GM23248 (cell line): ENCODE data around the gene PLEKHA4. TPM values are rescaled to one million over a fixed set of nuclear protein-coding genes. Genes with fewer than 3 reads are reported as not detected.

Source experiments
- DNase-seq: peaks from one replicate; pipeline ENCODE4 v3.0.0-alpha.2; 2015
- H2AFZ ChIP-seq: fragments of 200-600 bp; sonication (generic); 2 replicates; pipeline ENCODE4 v1.6.1; 2016; ENCODE audit warnings: antibody characterized with exemption
- H3F3A ChIP-seq: fragments of 200-600 bp; sonication (generic); 2 replicates; pipeline ENCODE4 v1.6.1; 2016; ENCODE audit warnings: mild to moderate bottlenecking, antibody characterized with exemption, mixed run types; ENCODE audit not compliant: insufficient read depth
- H3K27ac ChIP-seq: fragments of 200-600 bp; sonication (generic); 2 replicates; pipeline ENCODE4 v1.5.1; 2016; ENCODE audit warnings: mild to moderate bottlenecking
- H3K27me3 ChIP-seq: fragments of 200-600 bp; sonication (generic); replicated peaks from 2 replicates; pipeline ENCODE4 v1.6.1; 2016; ENCODE audit warnings: mild to moderate bottlenecking; ENCODE audit not compliant: insufficient read depth
- H3K36me3 ChIP-seq: fragments of 200-600 bp; sonication (generic); 2 replicates; pipeline ENCODE4 v1.6.1; 2016; ENCODE audit warnings: low read depth, mild to moderate bottlenecking
- H3K4me1 ChIP-seq: fragments of 200-600 bp; sonication (generic); 2 replicates; pipeline ENCODE4 v1.6.1; 2016; ENCODE audit warnings: mild to moderate bottlenecking; ENCODE audit not compliant: insufficient read depth
- H3K4me2 ChIP-seq: fragments of 200-600 bp; sonication (generic); one replicate; pipeline ENCODE4 v1.6.1; 2016; ENCODE audit warnings: mild to moderate bottlenecking; ENCODE audit not compliant: unreplicated experiment
- H3K4me3 ChIP-seq: fragments of 200-600 bp; sonication (generic); 2 replicates; pipeline ENCODE4 v1.5.1; 2016; ENCODE audit warnings: mild to moderate bottlenecking
- H3K79me2 ChIP-seq: fragments of 200-600 bp; sonication (generic); 2 replicates; pipeline ENCODE4 v1.6.1; 2016; ENCODE audit warnings: mild to moderate bottlenecking; ENCODE audit not compliant: insufficient read depth
- H3K9ac ChIP-seq: fragments of 200-600 bp; sonication (generic); 2 replicates; pipeline ENCODE4 v1.6.1; 2016; ENCODE audit warnings: mild to moderate bottlenecking
- H3K9me2 ChIP-seq: fragments of 200-600 bp; sonication (generic); 2 replicates; pipeline ENCODE4 v1.6.1; 2016; ENCODE audit warnings: mixed run types, mild to moderate bottlenecking, moderate library complexity; ENCODE audit not compliant: insufficient read depth
- H3K9me3 ChIP-seq: fragments of 200-600 bp; sonication (generic); one replicate; pipeline ENCODE4 v1.6.1; 2017; ENCODE audit warnings: low read depth
- H4K20me1 ChIP-seq: fragments of 200-600 bp; sonication (generic); 2 replicates; pipeline ENCODE4 v1.6.0; 2016; ENCODE audit not compliant: insufficient read depth
- EZH2 ChIP-seq: fragments of 200-600 bp; sonication (generic); IDR thresholded peaks from 2 replicates; pipeline ENCODE4 v1.6.1; 2018; ENCODE audit warnings: antibody characterized with exemption, mild to moderate bottlenecking; ENCODE audit not compliant: insufficient read depth, poor library complexity, severe bottlenecking
- EZH2phosphoT487 ChIP-seq: fragments of 200-600 bp; sonication (generic); IDR thresholded peaks from 2 replicates; pipeline ENCODE4 v1.6.1; 2018; ENCODE audit warnings: antibody characterized with exemption, moderate library complexity, mild to moderate bottlenecking, low read depth; ENCODE audit not compliant: insufficient read depth
- WGBS, 2 experiments: methylation state at CpG; one replicate each; pipeline ENCODE4 v1.1.6; 2015 to 2017; ENCODE audit warnings: low lambda C conversion rate in 2 of 2, low coverage in 1 of 2; ENCODE audit errors: missing lambda C conversion rate in 2 of 2; 5-methylcytosine and 5-hydroxymethylcytosine counted together
- in situ Hi-C: fragments of 300-500 bp; cut with MboI; formaldehyde crosslinking; loops from 2 replicates; pipeline ENCODE4 v1.15.0; 2020
- polyA plus RNA-seq: library from polyadenylated mRNA; unstranded; fragments of >200 nt; fragmentation: Nextera tagmentation; extraction: Ambion mirVana; gene quantifications from 2 replicates; pipeline ENCODE4 v1.2.1, GENCODE V29; 2016
- total RNA-seq: library from RNA; depleted of rRNA; stranded (reverse); fragments of >200 nt; shearing (Covaris generic); gene quantifications from 2 replicates; pipeline ENCODE4 v1.2.3, GENCODE V29; 2014; rRNA removed

The PLEKHA4 gene, protein sequence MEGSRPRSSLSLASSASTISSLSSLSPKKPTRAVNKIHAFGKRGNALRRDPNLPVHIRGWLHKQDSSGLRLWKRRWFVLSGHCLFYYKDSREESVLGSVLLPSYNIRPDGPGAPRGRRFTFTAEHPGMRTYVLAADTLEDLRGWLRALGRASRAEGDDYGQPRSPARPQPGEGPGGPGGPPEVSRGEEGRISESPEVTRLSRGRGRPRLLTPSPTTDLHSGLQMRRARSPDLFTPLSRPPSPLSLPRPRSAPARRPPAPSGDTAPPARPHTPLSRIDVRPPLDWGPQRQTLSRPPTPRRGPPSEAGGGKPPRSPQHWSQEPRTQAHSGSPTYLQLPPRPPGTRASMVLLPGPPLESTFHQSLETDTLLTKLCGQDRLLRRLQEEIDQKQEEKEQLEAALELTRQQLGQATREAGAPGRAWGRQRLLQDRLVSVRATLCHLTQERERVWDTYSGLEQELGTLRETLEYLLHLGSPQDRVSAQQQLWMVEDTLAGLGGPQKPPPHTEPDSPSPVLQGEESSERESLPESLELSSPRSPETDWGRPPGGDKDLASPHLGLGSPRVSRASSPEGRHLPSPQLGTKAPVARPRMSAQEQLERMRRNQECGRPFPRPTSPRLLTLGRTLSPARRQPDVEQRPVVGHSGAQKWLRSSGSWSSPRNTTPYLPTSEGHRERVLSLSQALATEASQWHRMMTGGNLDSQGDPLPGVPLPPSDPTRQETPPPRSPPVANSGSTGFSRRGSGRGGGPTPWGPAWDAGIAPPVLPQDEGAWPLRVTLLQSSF
- 12.3 and 14.2 TPM in 2 replicates for total RNA-seq
- polyA plus RNA-seq = 16.6 and 19.4 TPM in 2 replicates

DNA sequence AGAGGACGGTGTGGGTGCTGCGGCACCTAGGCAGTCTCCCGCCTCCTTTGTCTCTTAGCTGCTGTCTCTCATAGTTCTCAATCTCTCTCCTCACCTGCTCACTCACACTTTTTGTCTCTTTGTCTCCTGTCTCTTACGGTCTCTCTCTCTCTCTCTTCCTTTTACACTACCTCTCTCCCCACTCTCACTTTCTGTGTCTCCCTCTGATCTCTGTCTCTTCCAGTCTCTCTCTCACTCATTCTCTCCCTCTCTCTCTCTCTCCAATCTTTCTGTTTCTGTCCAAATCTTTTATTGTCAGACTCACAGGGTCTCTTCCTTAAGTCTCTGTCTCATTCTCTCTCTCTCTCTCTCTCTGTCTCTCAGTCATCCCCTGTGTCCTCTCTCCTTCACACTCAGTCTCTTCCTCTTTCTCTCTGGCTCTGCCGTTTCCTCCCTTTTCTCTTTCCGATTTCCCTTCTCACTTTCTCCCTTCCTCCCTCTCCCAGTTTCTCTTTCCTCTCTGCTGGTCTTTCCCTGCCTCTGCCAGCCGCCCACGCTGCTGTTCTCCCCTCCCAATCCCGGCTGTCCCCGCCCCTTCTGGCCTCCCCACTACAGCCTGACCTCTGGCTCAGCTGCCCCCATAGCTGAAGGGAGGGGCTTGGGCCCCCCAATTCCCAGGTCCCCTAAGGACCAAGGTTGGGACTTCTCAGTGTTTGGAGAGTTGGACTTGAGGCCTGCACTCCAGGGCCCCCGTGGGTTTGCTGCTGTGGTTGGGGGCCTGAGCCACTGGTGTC is at the start of gene PLEKHA4:
TSS of gene PLEKHA4 (minus strand) at position 504 of the 773 bp plus-strand sequence. CDS start 997 bp downstream, outside the sequence.
- no peak for TF ChIP-seq EZH2phosphoT487
- no peak for TF ChIP-seq EZH2
- Histone ChIP-seq H3K4me1 (peaks cover 21% of the 10 kb centered on the region), H3K27ac (peak within 1 kb of the TSS; percentile 68), H2AFZ (peak within 1 kb of the TSS; percentile 81), H4K20me1 (no peaks in the 10 kb centered on the region), H3K9ac (peak within 1 kb of the TSS; percentile 82), H3K9me3 (no peaks in the 10 kb centered on the region), H3K4me3 (peak within 1 kb of the TSS; percentile 69), H3K36me3 (peaks cover 3% of the 10 kb centered on the region), H3K79me2 (peaks cover 34% of the 10 kb centered on the region), H3F3A (peaks cover 7% of the 10 kb centered on the region), H3K27me3 (no peaks in the 10 kb centered on the region), H3K4me2 (peak within 1 kb of the TSS; percentile 79), H3K9me2 (no peaks in the 10 kb centered on the region)
- 2 to 7% methylated on average over 6 to 11 of the region's 11 CpGs for WGBS, 2 experiments
- peak; percentile 80 for DNase-seq
- in situ Hi-C loops = no loop called here

DNA sequence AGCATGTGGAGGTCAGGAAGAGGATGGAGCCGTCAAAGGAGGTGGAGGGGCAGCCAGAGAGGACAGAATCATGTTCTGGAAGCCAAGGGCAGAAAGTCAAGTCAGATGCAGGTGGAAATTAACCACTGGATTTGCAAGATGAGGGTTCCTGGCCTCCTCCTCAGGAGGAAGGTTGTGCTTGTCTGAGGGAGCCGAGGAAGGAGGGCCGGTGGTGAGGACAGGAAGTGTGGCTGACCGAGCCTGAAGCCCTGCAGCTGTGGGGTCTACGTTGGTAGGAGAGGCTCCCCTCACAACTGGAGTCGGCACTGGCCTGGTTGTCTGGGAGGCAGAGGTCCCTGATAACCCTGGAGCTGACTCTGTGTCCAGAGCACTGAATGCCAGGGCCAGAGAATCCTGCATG is 49.7 kb upstream of the PLEKHA4 start:
- WGBS, 2 experiments = 97 to 98% methylated on average over 6 of the region's 6 CpGs
- H2AFZ ChIP-seq = no peak overlapping the region
- H3K27me3 ChIP-seq = no peaks in the 10 kb centered on the region
- no peak overlapping the region for H3K9ac ChIP-seq
- no peak overlapping the region for H3K27ac ChIP-seq
- no peaks in the 10 kb centered on the region for H3F3A ChIP-seq
- no peaks in the 10 kb centered on the region for H3K4me1 ChIP-seq
- H3K4me3 ChIP-seq = no peak overlapping the region
- no peaks in the 10 kb centered on the region for H4K20me1 ChIP-seq
- H3K36me3 ChIP-seq = peaks cover 12% of the 10 kb centered on the region; the same call in 1 of the 2 replicates
- no peak for DNase-seq
- no peak overlapping the region for H3K4me2 ChIP-seq
- in situ Hi-C loops = no loop called here
- no peaks in the 10 kb centered on the region for H3K79me2 ChIP-seq
- no peaks in the 10 kb centered on the region for H3K9me2 ChIP-seq
- TF ChIP-seq EZH2phosphoT487 (no peak), EZH2 (no peak)
- H3K9me3 ChIP-seq = no peaks in the 10 kb centered on the region

DNA sequence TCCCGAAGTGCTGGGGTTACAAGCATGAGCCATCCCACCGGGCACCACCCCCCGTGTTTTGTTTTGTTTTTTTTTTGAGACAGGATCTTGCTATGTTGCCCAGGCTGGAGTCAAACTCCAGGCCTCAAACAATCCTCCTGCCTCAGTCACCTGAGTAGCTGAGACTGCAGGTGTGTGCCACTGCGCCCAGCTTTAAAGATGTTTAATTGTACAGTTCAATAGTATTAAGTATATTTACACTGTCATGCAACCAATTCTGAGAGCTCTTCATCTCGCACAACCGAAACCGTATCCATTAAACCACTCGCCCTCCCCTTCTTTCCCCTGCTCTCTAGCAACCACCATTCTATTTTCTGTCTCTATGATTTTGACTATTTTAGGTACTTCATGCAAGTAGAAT is 47.3 kb upstream of the PLEKHA4 start:
- H3K9me2 ChIP-seq = no peaks in the 10 kb centered on the region
- H3K79me2 ChIP-seq = no peaks in the 10 kb centered on the region
- H3K4me3 ChIP-seq = no peak overlapping the region
- H3K4me1 ChIP-seq = no peaks in the 10 kb centered on the region
- in situ Hi-C loops = no loop called here
- no peaks in the 10 kb centered on the region for H3K9me3 ChIP-seq
- H3K27me3 ChIP-seq = no peaks in the 10 kb centered on the region
- peaks cover 26% of the 10 kb centered on the region; the same call in 1 of the 2 replicates for H3K36me3 ChIP-seq
- 84% methylated on average over 8 of the region's 8 CpGs for WGBS, 2 experiments
- H3F3A ChIP-seq = no peaks in the 10 kb centered on the region
- DNase-seq = no peak
- H3K9ac ChIP-seq = no peak overlapping the region
- no peaks in the 10 kb centered on the region for H4K20me1 ChIP-seq
- no peak overlapping the region for H3K27ac ChIP-seq
- no peak overlapping the region for H2AFZ ChIP-seq
- H3K4me2 ChIP-seq = no peak overlapping the region
- no peak for TF ChIP-seq EZH2phosphoT487
- no peak for TF ChIP-seq EZH2

DNA sequence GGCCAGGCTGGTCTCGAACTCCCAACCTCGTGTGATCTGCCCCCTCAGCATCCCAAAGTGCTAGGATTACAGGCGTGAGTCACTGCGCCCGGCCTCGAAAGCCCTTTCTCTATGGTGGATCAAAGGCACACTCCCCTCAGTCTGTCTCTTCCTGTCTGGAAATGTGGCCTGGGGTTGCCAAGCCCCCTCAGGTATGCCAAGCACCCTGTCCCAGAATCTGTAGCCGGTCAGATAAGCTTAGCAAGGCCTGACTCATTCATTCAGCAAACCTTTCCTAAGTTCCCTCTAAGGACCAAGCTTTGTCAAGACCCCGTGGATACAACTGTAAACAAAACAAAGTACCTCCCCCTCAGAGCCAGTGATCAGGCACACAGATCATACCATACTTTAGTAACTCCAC is 45.8 kb upstream of the PLEKHA4 start:
- DNase-seq = no peak
- H3K36me3 ChIP-seq = peaks cover 36% of the 10 kb centered on the region; the same call in 1 of the 2 replicates

More for the DNA sequence above, 45.8 kb upstream of the PLEKHA4 start:
- Histone ChIP-seq H3K27ac (no peak overlapping the region), H2AFZ (no peak overlapping the region), H3K9ac (no peak overlapping the region), H3K4me3 (no peak overlapping the region), H3F3A (no peaks in the 10 kb centered on the region), H3K4me2 (no peak overlapping the region), H3K27me3 (no peaks in the 10 kb centered on the region), H3K9me2 (no peaks in the 10 kb centered on the region), H4K20me1 (no peaks in the 10 kb centered on the region), H3K9me3 (no peaks in the 10 kb centered on the region), H3K79me2 (no peaks in the 10 kb centered on the region), H3K4me1 (no peaks in the 10 kb centered on the region)
- 90 to 93% methylated on average over 8 of the region's 8 CpGs for WGBS, 2 experiments
- in situ Hi-C loops = no loop called here
- TF ChIP-seq EZH2phosphoT487 = no peak
- no peak for TF ChIP-seq EZH2
